Activated CD4-positive, CD25-positive, alpha-beta regulatory T cell (primary cell): ENCODE results near the gene PPP1R12B.
A peak's percentile ranks its signal among the peaks of the same experiment; 100 is the strongest.
"Not testable (repeated sequence)": the region's sequence is repeated elsewhere in the genome, so short reads cannot be mapped to it uniquely, and the experiment has no call there.

Experiments
- DNase-seq, 4 experiments: peaks; one replicate each; lab custom pipeline; 2025; lab: John Stamatoyannopoulos, UW

The PPP1R12B gene

GRCh38 chr1:202613571-202613970, 265.1 kb downstream of the PPP1R12B start:
- DNase-seq = no peak

- not testable (repeated sequence) for DNase-seq
Observed at GRCh38 chr1:202614363-202615207, 266.1 kb downstream of the PPP1R12B start.

- not testable (repeated sequence) for DNase-seq
Observed at GRCh38 chr1:202615208-202615500, 266.7 kb downstream of the PPP1R12B start.

- no peak for DNase-seq
Observed at GRCh38 chr1:202615501-202616354, 267.2 kb downstream of the PPP1R12B start.

GRCh38 chr1:202616355-202616915, 267.9 kb downstream of the PPP1R12B start:
- DNase-seq = no peak

- DNase-seq = not testable (repeated sequence)
Observed at GRCh38 chr1:202619012-202619411, 270.5 kb downstream of the PPP1R12B start.

GRCh38 chr1:202619505-202619904, 271.0 kb downstream of the PPP1R12B start:
- no peak for DNase-seq

- not testable (repeated sequence) for DNase-seq
Observed at GRCh38 chr1:202620036-202620435, 271.5 kb downstream of the PPP1R12B start.

GRCh38 chr1:202621446-202621845, 272.9 kb downstream of the PPP1R12B start:
- DNase-seq = no peak

GRCh38 chr1:202622388-202622787, 273.9 kb downstream of the PPP1R12B start:
- DNase-seq = no peak

- no peak for DNase-seq
Observed at GRCh38 chr1:202623075-202623474, 274.6 kb downstream of the PPP1R12B start.

- DNase-seq = not testable (repeated sequence)
Observed at GRCh38 chr1:202623476-202623875, 275.0 kb downstream of the PPP1R12B start.

GRCh38 chr1:202624088-202624780, 275.7 kb downstream of the PPP1R12B start:
- DNase-seq = no peak

GRCh38 chr1:202624781-202625108, 276.2 kb downstream of the PPP1R12B start:
- no peak for DNase-seq

- peak in 3 of 4 experiments; percentile 15 to 32 (median 26) for DNase-seq
Observed at GRCh38 chr1:202625416-202626360, 277.2 kb downstream of the PPP1R12B start.

GRCh38 chr1:202627036-202627435, 278.5 kb downstream of the PPP1R12B start:
- not testable (repeated sequence) for DNase-seq

GRCh38 chr1:202627841-202628565, 279.5 kb downstream of the PPP1R12B start:
- no peak for DNase-seq

- no peak for DNase-seq
Observed at GRCh38 chr1:202628646-202629215, 280.2 kb downstream of the PPP1R12B start.

- not testable (repeated sequence) for DNase-seq
Observed at GRCh38 chr1:202629257-202629811, 280.8 kb downstream of the PPP1R12B start.

GRCh38 chr1:202630096-202630495, 281.6 kb downstream of the PPP1R12B start:
- DNase-seq = not testable (repeated sequence)
